Mucosa of rectum (tissue), 2 donors: Measurements from ENCODE around the gene HAUS3.
A peak's percentile ranks its signal among the peaks of the same experiment; 100 is the strongest.

Experiments
- H3K27ac ChIP-seq, 2 donors: one replicate each; pipeline ENCODE4 v1.7.0; 2013; ENCODE audit warnings: inconsistent platforms in 2 of 2, low read depth in 2 of 2, low read length in 2 of 2
- H3K27me3 ChIP-seq, 2 donors: one replicate each; pipeline ENCODE4 v1.7.0; 2013; ENCODE audit warnings: low read length in 2 of 2; ENCODE audit not compliant: control insufficient read depth in 2 of 2, insufficient read depth in 2 of 2
- H3K36me3 ChIP-seq, 2 donors: one replicate each; pipeline ENCODE4 v1.7.0; 2013; ENCODE audit warnings: low read length in 2 of 2; ENCODE audit not compliant: control insufficient read depth in 2 of 2, insufficient read depth in 2 of 2
- H3K4me1 ChIP-seq, 2 donors: one replicate each; pipeline ENCODE4 v1.7.0; 2013; ENCODE audit warnings: low read length in 2 of 2, mild to moderate bottlenecking in 1 of 2; ENCODE audit not compliant: control insufficient read depth in 2 of 2, insufficient read depth in 2 of 2
- H3K4me3 ChIP-seq, 2 donors: one replicate each; pipeline ENCODE4 v1.7.0; 2013; ENCODE audit warnings: low read length in 2 of 2
- H3K9ac ChIP-seq, 2 donors: one replicate each; pipeline ENCODE4 v1.7.0; 2013; ENCODE audit warnings: low read length in 2 of 2, low read depth in 1 of 2, mild to moderate bottlenecking in 1 of 2
- H3K9me3 ChIP-seq, 2 donors: one replicate each; pipeline ENCODE4 v1.7.0; 2013; ENCODE audit warnings: low read length in 2 of 2; ENCODE audit not compliant: control insufficient read depth in 2 of 2
- donor health status: healthy.
- donor health status: Normal muscosa, but diverticular disease.

HAUS3 gene

DNA sequence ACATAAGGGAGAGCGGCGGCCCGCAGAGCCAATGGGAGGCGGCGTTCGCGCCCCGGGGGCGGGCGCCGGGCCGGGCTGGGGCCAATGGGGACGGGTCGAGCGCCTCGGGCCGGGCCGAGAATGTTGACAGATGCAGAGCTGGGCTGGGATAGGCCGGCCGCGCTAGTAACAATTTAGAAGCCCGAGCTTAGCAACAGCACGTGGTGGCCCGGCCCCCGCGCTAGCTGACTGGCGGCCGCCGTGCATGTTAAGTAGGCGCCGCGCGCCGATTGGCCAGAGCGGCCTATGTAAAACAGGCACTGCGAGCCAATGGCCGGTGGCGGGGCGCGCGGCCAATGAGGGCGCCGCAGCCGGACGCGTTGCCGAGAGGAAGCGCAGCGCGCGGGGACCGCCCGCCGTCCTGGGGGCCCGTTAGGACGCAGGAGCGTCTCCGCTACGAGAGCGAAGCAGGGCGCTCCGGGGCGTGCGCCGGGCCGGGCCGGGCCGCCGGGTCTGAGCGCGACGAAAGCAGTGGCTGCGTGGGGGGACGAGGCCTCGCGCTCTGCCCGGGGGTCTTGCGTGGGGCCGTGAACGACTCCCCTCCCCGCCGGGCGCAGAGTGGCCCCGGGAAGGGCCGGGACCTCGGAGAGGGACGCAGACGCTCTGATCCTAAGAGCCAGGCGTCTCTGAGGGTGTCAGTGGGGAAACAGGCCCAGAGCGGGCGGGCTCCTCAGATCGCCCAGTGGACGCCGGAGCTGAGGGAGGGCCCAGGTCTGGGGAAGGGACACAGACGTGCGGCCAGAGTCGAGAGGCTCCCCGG, 20.4 kb upstream of the HAUS3 start:
- Histone ChIP-seq H3K27me3 (no peaks in the 10 kb centered on the region), H3K9ac (peak overlapping the region; percentile 60 to 74), H3K4me3 (peak overlapping the region; percentile 65 to 73), H3K9me3 (no peaks in the 10 kb centered on the region), H3K27ac (peak overlapping the region; percentile 87 to 93), H3K36me3 (peaks cover 0 to 15% of the 10 kb centered on the region in 2 donors), H3K4me1 (peaks cover 19 to 20% of the 10 kb centered on the region in 2 donors)

DNA sequence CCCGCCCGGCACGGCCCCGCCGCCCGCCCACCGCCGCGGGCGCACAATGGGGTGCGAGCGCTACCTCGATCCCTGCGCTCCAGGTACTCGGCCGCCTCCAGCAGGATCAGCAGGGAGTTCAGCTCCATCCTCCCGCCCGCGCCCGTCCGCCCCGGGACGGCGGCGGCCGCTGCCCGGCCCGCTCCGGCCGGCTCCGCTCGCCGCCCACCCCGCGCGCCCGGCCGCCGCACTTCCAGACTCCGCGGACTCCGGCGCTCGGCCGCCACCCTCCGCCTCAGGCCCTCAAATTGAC, 19.9 kb upstream of the HAUS3 start, which contains the start of gene MXD4:
Gene MXD4, minus strand, starts transcription at position 257 of the 292 bp plus-strand sequence. Its CDS starts 129 bp downstream, at position 128.
- Histone ChIP-seq H3K27ac (peak within 1 kb of the TSS; percentile 89 to 93), H3K4me3 (peak within 1 kb of the TSS; percentile 74 to 77), H3K36me3 (peaks cover 0 to 18% of the 10 kb centered on the region in 2 donors), H3K9me3 (no peaks in the 10 kb centered on the region), H3K27me3 (no peaks in the 10 kb centered on the region), H3K9ac (peak within 1 kb of the TSS; percentile 60 to 84), H3K4me1 (peaks cover 19 to 20% of the 10 kb centered on the region in 2 donors)

DNA sequence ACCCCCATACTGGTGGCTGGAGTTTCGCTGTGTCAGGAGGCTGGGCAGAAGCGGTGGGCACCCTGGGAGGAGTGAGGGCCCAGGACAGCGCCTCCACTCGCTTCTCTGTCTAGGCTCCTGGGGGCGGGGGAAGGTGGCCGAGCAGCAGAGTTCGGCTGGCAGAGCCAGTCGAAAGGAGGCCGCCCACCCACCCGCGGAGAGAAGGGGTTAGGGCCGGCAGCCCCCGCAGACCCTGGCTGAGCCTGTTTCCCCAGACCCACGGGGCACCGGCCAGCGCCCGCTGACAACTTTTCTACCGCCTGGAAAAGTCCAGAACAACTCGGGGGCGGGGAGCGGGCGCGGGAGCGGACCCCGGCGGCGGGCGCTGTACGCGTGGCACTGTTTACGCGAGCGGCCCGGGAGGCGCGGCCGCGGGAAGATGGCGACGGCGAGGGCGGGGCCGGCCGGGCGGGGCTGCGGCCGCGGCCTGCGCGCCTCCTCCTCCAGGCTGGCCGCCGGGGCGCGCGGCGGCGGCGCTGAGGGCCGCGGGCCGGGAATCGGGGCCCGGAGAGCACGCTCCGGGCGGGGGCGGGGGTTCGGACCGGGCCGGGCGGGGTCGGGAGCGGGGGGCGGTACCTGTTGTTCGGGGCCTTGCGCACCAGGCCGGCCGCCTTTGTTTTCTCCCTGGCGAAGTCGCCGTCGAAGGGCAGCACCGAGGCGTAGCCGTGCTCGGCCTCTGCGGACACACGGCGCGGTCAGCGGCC, 19.4 kb upstream of the HAUS3 start:
- Histone ChIP-seq H3K4me1 (peaks cover 19 to 20% of the 10 kb centered on the region in 2 donors), H3K36me3 (peaks cover 0 to 18% of the 10 kb centered on the region in 2 donors), H3K4me3 (peak overlapping the region; percentile 74 to 77), H3K9me3 (no peaks in the 10 kb centered on the region), H3K27ac (peak overlapping the region; percentile 89 to 90), H3K27me3 (no peaks in the 10 kb centered on the region), H3K9ac (peak overlapping the region; percentile 41 to 84)

DNA sequence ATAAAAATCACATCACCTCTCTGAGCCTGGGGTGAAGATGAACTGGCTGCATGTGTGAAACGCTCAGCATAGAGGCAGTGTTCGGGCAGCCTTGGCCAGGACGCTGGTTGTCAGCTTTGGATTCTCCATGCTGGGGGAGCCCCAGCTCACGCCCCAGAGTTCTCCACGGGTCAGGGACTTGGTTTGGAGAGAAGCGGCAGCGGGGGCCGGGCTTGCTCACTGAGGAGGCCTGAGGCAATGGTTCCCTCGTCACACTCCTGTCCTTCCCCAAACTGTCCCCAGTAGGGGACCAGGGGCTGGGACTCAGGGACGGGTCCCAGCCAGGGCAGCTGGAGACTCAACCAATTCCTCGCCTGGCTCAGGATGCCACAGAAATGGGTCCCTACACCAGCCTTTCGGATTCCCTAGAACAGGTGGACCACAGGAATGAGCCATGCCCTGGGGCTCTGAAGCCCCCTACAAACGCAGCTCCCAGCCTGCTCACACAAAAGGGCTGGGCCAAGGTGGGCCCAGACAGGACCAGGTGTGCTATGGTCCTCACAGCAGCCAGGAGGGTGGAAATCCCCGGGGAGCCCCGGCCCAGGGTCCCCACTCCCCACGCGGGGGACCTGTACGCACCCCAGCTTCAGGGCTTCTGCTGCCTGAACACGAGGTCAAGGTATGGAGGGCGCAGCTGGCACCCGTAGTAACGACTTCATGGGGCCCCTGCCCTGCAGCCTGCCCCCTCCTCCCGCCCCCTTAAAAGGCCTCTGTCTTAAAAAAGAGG, 18.6 kb upstream of the HAUS3 start:
- Histone ChIP-seq H3K9me3 (no peaks in the 10 kb centered on the region), H3K27me3 (no peaks in the 10 kb centered on the region), H3K9ac (peak overlapping the region; percentile 56 to 80), H3K36me3 (peaks cover 0 to 22% of the 10 kb centered on the region in 2 donors), H3K27ac (peak overlapping the region; percentile 7 to 43), H3K4me1 (peaks cover 19 to 20% of the 10 kb centered on the region in 2 donors), H3K4me3 (peak overlapping the region; percentile 74 to 77)

DNA sequence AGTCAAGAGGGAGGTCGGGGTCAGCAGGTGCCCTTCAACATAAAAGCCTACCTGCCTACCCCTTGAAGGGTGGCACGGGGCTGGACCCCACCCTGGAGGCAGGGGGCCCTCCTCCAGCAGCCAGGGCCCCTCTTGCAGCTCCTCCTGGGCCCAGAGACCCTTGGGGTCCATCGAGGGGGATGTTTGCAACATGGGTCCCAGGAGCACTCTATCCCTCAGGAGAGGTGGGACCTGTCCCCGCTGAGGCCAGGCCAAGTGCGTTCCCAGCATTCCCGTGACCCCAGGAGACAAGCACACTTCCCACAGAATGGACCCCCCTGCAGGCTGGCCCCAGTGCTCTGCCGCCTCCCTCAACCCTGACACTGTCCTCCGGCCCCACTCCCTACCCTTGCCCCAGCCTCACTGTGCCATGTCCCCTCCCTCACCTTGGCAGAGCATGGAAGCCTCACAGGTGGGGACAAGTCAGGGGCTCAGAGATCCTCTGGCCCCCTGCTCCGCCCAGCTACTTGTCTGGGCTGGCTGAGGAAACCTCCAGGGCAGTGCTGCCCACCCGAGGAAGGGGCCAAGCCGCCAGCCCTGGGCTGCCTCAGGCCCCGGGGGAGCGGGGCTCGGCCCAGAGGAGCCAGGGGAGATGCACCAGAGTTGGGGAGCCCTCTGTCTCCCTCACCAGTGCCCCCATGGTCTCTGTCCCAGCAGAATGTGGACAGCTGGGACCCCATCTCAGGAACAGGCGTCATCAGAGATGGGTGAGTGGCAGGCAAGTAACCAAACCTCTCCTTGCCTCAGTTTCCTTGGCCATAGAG, 17.8 kb upstream of the HAUS3 start:
- no peak overlapping the region for H3K27ac ChIP-seq
- H3K9ac ChIP-seq: peak overlapping the region in 1 of 2 donors; percentile 80
- peak overlapping the region; percentile 74 to 77 for H3K4me3 ChIP-seq
- H3K4me1 ChIP-seq: peaks cover 19 to 20% of the 10 kb centered on the region in 2 donors
- no peaks in the 10 kb centered on the region for H3K27me3 ChIP-seq
- H3K9me3 ChIP-seq: no peaks in the 10 kb centered on the region
- H3K36me3 ChIP-seq: peaks cover 5 to 27% of the 10 kb centered on the region in 2 donors

DNA sequence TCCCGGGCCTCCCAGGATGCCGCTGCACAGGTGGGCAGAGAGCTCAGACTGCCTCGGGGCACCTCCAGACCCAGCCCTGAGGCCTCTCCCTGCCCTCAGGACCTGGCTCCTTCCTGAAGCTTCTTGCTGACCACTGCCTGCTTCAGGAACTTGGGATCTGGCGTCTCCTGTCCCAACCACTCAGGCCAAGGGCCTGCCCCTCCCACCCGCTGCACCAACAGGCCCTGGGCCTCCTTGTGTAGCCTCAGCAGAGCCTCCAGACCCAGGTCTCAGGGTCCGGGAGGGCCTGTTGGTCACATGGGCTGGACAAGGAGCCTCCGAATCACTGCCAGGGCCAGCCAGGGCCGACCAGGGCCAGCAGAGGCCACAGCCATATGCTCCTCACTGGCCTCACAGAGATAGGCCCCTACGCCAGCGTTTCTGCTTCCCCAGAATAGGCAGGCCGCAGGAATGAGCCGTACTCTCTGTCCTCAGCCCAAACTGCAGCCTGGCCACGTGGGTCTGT, 17.2 kb upstream of the HAUS3 start:
- H3K4me1 ChIP-seq: peaks cover 19 to 20% of the 10 kb centered on the region in 2 donors
- H3K36me3 ChIP-seq: peaks cover 12 to 33% of the 10 kb centered on the region in 2 donors
- no peaks in the 10 kb centered on the region for H3K27me3 ChIP-seq
- no peak overlapping the region for H3K27ac ChIP-seq
- H3K4me3 ChIP-seq: no peak overlapping the region
- no peak overlapping the region for H3K9ac ChIP-seq
- no peaks in the 10 kb centered on the region for H3K9me3 ChIP-seq

DNA sequence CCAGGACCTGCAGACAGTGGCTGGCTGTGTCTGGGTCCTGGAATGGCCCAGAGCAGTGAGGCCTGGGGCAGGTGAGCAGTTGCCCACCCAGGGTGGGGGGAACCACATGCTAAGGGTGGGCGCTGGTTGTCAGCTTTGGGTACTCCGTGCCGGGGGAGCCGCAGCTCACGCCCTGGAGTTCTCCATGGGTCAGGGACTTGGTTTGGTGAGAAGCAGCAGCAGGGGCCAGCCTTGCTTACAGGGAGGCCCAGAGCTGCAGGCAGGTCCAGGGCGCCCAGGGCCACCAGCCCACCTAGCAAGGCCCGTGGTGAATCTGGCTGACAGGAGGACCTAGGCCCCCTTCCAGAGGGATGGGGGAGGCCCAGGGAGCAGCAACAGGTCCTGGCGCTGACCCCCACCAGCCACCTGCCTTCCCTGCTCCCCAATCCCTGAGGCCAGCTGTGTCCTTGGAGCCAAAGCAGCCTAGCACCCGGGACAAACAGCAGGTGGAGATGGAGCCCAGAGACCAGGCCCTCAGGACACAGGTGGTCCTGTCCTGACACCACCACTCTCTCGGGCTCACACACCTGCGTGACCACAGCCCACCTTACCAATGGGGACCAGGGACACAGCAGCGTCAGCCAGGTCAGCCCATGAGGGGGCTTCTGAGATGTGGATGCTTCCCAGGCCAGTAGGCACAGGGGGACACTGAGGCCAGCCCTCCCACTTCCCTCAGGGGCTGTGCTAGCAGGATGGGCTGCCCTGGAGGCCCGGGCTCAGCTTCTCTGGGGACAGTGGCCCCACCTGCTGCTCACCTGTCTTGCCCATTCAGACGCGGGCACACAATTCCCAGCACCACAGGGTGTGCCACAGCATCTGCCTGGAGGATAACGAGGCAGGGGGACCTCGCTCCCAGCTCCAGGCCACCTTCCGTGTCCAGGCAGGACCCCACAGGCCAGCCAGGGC, 16.4 kb upstream of the HAUS3 start:
- H3K36me3 ChIP-seq: peaks cover 19 to 39% of the 10 kb centered on the region in 2 donors
- peak overlapping the region in 1 of 2 donors; percentile 16 for H3K27ac ChIP-seq
- H3K9me3 ChIP-seq: no peaks in the 10 kb centered on the region
- H3K4me1 ChIP-seq: peaks cover 19 to 20% of the 10 kb centered on the region in 2 donors
- no peak overlapping the region for H3K9ac ChIP-seq
- no peak overlapping the region for H3K4me3 ChIP-seq
- no peaks in the 10 kb centered on the region for H3K27me3 ChIP-seq

DNA sequence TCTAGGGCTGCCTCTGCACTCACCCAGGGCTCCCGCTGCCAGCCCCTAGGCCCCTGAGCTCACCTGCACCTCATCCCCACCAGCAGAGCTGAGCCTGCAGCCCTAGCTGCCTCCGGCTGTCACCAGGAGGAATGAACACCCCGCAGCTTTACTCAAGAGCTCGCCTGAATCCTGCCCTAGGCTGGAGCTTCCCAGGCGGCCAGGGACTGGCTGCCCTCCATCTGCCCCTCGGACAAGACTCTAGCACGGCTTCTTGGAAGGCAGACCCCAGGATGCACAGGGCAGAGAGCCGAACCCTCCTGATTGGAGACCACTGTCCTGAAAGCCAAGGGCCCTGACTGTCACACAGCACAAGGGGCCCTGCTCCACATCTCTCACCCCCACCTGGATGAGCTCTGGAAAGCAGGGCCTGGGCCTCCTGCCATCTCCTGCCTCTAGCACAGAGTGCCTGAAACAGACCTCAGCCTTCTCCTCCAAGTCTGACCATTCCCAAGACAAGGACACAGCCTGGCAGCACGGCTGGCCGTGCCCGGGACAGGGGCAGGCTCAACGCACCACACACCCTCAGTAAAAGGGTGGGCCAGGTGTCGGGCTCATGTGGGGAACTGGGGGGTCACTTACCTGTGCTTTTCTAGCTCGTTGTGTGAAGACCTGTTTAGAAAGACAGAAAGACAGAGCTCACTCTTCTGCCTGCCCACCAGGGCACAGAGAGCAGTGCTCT, 15.6 kb upstream of the HAUS3 start:
- H3K27me3 ChIP-seq: no peaks in the 10 kb centered on the region
- H3K36me3 ChIP-seq: peaks cover 25 to 44% of the 10 kb centered on the region in 2 donors
- H3K9ac ChIP-seq: no peak overlapping the region
- peak overlapping the region in 1 of 2 donors; percentile 16 for H3K27ac ChIP-seq
- peaks cover 15% of the 10 kb centered on the region in 2 donors for H3K4me1 ChIP-seq
- no peaks in the 10 kb centered on the region for H3K9me3 ChIP-seq
- H3K4me3 ChIP-seq: no peak overlapping the region
